Gastroesophageal sphincter (tissue), 3 donors: ENCODE results near the gene GPR153.

Experiments used
- EP300 ChIP-seq: sonication (generic); formaldehyde crosslinking; IDR thresholded peaks from one replicate; pipeline ENCODE4 v1.6.1; 2017; ENCODE audit warnings: antibody characterized with exemption, mild to moderate bottlenecking
- POLR2AphosphoS5 ChIP-seq: sonication (generic); formaldehyde crosslinking; IDR thresholded peaks from one replicate; pipeline ENCODE4 v1.6.1; 2017; ENCODE audit warnings: antibody characterized with exemption
- TF ChIP-seq, protein P1 (sequence below), 4 experiments: fragments of 200-600 bp in 2 of 4; fragments of 450-650 bp in 2 of 4; sonication (generic) in 1 of 4; IDR thresholded peaks; one replicate each; pipeline ENCODE4 v1.5.1; 2017 to 2019; ENCODE audit warnings: antibody characterized with exemption in 4 of 4, mild to moderate bottlenecking in 2 of 4, moderate library complexity in 2 of 4

DNA sequence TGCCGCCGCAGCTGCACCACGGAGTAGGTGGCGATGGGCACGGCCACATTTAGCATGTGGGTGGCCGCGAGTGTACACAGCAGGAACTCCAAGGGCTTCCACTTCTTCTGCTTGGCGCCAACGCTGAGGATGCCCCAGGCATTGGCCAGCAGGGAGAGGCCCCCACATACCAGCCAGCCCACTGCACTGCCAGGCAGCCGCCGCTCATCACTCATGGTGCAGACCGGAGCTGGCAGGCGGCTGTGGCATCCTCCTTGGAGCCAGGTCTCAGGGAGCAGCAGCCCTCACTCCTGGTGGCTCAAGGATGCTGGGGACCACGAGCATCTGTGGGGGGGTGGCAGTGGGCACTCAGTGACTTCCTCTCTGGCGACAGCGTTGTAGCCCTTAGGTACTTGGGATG, 6.2 kb downstream of the GPR153 start:
- TF ChIP-seq POLR2AphosphoS5 (no peak), EP300 (no peak)
- TF ChIP-seq, protein P1, sequence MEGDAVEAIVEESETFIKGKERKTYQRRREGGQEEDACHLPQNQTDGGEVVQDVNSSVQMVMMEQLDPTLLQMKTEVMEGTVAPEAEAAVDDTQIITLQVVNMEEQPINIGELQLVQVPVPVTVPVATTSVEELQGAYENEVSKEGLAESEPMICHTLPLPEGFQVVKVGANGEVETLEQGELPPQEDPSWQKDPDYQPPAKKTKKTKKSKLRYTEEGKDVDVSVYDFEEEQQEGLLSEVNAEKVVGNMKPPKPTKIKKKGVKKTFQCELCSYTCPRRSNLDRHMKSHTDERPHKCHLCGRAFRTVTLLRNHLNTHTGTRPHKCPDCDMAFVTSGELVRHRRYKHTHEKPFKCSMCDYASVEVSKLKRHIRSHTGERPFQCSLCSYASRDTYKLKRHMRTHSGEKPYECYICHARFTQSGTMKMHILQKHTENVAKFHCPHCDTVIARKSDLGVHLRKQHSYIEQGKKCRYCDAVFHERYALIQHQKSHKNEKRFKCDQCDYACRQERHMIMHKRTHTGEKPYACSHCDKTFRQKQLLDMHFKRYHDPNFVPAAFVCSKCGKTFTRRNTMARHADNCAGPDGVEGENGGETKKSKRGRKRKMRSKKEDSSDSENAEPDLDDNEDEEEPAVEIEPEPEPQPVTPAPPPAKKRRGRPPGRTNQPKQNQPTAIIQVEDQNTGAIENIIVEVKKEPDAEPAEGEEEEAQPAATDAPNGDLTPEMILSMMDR (IDR thresholded peaks at IDR 0.05) = no peak
